ENCODE measurements around the gene TOR4A.

TOR4A gene

DNA sequence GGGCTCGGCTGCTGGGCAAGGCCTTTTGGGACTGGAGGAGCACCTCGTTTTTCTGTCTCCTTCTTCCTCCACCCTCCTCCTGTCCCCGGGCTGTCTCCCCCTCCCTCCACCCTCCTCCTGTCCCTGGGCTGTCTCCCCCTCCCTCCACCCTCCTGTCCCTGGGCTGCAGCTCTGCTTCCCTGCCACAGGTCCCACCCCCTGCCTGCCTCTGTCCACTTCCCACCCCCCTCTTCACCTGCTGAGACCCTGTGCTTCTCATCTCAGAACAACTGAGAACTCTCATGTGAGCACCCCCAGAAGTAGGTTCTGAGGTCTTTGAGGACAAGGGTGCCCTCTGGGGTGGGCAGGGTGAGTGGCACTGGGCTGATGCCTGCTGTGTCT is 5.8 kb upstream of the TOR4A start:
- TF ChIP-seq GATA3 (IDR thresholded peaks at IDR 0.05; ENCODE audit: low read depth, low read length), result no peak
- no peak for TF ChIP-seq GATA2 (IDR thresholded peaks at IDR 0.05; ENCODE audit: low read depth, low read length)

DNA sequence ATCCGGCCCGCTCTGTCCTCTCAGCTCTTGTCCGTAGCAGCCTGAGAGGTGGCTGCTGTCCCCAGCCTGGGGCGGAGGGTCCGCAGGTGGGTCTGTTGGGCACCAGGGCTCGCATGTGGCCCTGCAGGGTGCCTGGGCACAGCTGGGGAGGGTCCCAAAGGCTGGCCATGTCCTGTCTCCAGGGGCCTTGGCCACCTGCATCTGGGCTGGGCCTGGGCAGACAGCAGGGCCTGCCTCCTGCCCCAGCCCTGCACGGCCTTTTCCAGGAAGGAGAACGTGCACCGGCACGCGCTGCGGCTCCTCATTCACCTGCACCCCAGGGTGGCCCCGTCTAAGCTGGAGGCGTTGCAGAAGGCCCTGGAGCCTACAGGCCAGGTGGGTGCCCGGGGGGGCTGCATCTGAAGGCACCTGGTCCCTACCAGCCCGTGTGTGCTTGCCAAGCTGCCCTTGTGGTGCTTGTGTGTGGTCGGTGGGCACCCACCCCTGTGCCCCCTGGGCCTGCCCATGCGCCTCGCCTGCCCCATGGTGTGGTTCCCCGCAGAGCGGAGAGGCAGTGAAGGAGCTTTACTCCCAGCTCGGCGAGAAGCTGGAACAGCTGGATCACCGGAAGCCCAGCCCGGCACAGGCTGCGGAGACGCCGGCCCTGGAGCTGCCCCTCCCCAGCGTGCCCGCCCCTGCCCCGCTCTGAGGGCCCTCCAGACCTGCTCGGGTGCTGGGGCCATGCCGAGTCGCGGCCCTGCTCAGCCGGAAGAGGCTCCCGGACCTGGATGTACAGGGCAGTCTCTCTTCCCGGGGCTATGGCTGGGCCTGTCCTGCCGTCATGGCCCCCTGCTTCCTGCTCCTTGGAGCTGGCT is 5.1 kb upstream of the TOR4A start:
- TF ChIP-seq GATA3 (IDR thresholded peaks at IDR 0.05; ENCODE audit: low read depth, low read length), result no peak
- TF ChIP-seq GATA2 (IDR thresholded peaks at IDR 0.05; ENCODE audit: low read depth, low read length), result no peak

DNA sequence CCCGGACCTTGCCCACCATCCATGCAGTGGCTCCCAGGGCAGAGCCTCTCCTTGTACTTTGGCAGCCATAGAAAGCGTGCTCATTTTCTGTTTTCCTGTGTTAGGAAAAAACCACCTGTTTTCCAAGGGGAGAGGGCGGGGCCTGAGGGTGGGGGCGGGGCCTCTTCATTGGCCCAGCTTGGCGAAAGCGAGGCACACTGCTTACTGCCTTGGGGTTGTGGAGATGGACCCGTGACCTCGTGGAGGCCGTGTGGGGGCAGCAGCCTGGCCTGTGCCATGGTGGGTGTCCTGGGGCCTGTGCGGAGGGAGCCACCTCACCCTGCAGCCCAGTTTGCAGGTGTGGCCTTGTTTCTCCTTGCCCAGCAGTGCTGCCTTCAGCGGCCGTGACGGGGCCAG is 4.4 kb upstream of the TOR4A start:
- TF ChIP-seq GATA2 (IDR thresholded peaks at IDR 0.05; ENCODE audit: low read depth, low read length) (no peak), GATA3 (IDR thresholded peaks at IDR 0.05; ENCODE audit: low read depth, low read length) (no peak)

DNA sequence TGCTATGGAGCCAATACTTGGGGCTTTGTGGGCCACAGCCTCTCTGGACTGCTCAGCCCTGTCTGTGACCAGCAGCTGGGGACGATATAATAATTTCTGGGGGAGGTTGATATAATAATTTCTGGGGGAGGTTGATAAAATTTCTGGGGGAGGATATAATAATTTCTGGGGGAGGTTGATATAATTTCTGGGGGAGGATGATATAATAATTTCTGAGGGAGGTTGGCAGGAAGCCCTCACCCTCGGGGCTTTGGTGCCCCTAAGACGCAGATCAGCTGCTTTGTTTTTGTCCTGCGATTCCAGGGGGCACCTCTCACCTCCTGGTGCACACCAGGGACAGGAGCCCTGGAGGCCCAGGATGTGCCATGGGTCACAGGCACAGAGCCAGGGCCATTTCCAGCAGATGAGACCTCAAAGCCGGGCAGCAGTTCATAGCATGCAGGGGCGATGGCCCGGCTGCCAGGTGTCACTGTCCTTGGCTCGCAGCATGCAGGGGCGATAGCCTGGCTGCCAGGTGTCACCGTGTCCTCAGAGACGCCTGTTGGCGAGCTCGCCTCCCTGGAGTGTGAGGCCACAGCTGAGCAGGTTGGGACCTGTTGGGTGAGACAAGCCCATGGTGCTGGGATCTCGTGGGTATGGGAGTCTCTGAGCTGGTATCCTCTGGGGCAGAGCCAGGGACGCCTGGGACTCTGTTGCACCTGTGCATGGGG is 3.8 kb upstream of the TOR4A start:
- no peak for TF ChIP-seq GATA3 (IDR thresholded peaks at IDR 0.05; ENCODE audit: low read depth, low read length)
- TF ChIP-seq GATA2 (IDR thresholded peaks at IDR 0.05; ENCODE audit: low read depth, low read length), result no peak

DNA sequence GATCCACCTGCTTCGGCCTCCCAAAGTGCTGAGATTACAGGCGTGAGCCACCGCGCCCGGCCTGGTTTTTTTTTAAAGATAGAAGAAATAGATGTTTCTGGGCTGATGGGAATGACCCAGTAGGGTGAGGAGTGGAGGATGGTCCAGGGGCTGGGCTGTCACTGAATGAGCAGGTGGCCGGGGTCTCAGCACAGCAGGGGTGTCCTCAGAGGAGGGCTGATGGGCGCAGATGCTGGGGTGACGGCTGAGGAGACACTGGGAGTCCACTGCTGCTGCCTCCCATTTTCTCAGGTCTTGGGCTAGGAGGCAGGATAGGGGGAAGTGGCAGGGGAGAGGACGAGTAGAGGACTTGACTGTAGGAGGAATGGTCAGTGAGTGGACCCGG is 2.3 kb upstream of the TOR4A start:
- no peak for TF ChIP-seq GATA3 (IDR thresholded peaks at IDR 0.05; ENCODE audit: low read depth, low read length)
- TF ChIP-seq GATA2 (IDR thresholded peaks at IDR 0.05; ENCODE audit: low read depth, low read length), result no peak

- TF ChIP-seq GATA2 (IDR thresholded peaks at IDR 0.05; ENCODE audit: low read depth, low read length) (no peak), GATA3 (IDR thresholded peaks at IDR 0.05; ENCODE audit: low read depth, low read length) (no peak)
Measured at GRCh38 chr9:137275588-137276472, 1.7 kb upstream of the TOR4A start.

- TF ChIP-seq GATA3 (IDR thresholded peaks at IDR 0.05; ENCODE audit: low read depth, low read length) (no peak), GATA2 (IDR thresholded peaks at IDR 0.05; ENCODE audit: low read depth, low read length) (no peak)
Measured at GRCh38 chr9:137276473-137277328, 825 bp upstream of the TOR4A start.

GRCh38 chr9:137278061-137278701 is 655 bp downstream of the TOR4A start:
- no peak for TF ChIP-seq GATA2 (IDR thresholded peaks at IDR 0.05; ENCODE audit: low read depth, low read length)
- no peak for TF ChIP-seq GATA3 (IDR thresholded peaks at IDR 0.05; ENCODE audit: low read depth, low read length)

DNA sequence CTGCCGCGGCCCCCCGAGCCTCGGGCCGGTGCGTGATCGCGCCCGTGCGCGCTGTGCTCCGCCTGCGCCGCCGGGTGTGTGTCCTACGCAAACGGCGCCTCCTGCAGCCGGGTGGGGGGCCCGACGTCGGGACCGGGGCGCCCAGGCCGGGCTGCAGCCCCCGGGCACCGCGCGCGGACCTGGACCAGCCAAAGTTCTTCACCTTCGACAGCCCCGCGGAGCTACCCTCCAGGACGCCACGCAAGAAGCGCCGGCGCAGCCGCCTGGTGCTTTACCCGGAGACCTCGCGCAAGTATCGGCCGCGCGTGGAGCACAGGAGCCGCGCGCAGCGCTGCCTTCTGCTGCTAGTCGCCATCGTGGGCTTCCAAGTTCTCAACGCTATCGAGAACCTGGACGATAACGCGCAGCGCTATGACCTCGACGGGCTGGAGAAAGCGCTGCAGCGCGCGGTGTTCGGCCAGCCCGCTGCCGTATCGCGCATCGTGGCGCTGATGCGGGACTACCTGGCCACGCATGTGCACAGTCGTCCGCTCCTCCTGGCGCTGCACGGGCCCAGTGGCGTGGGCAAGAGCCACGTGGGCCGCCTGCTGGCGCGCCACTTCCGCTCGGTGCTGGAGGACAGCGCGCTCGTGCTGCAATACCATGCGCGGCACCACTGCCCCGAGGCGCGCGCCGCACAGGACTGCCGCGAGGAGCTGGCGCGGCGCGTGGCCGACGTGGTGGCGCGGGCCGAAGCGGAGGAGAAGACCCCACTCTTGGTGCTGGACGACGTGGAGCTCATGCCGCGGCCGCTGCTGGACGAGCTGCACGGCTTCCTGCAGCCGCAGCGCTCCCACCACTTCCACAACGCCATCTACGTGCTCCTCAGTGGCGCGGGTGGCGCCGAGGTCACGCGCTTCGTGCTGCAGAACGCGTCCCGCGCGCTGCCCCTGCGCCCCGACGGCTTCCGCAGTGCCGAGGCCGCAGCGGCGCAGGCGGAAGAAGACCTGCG is 1.5 kb downstream of the TOR4A start:
- no peak for TF ChIP-seq GATA2 (IDR thresholded peaks at IDR 0.05; ENCODE audit: low read depth, low read length)
- TF ChIP-seq GATA3 (IDR thresholded peaks at IDR 0.05; ENCODE audit: low read depth, low read length), result no peak

DNA sequence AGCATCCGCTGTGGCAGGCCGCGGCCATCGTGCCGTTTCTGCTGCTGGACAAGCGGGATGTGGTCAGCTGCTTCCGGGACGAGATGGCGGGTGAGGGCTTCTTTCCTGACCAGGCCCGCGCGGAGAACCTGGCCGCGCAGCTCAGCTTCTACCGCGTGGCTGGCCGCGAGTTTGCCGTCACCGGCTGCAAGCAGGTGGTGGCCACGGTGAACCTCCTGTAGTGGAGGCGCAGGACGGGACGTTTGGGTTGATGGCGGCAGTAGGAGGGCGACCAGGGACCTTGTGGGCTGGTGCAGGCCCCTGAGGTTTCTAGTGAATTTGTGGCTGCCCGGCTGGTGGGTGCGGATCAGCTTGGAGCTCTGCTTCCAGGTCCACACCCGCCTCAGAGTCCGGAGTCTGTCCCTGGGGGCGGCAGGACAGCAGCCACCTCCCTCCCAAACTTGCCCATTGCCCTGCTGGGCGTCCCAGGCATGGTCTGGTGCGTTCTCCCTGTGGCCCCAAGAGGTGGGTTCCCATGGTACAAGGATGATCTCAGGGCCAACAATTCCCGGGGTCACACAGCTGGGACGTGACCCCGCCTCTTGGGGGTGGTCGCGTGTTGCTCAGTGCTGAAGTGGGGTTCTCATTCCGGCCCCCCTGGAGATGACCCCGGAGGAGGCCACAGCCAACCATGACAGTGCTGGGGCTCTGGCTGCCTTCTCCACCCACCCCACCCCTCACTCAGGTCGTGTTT is 2.4 kb downstream of the TOR4A start:
- no peak for TF ChIP-seq GATA3 (IDR thresholded peaks at IDR 0.05; ENCODE audit: low read depth, low read length)
- no peak for TF ChIP-seq GATA2 (IDR thresholded peaks at IDR 0.05; ENCODE audit: low read depth, low read length)

Measured in SH-SY5Y (cell line).